NCI-H2107 (cell line): ENCODE results near the gene MYO1H.

ENCODE experiments used
- DNase-seq: peaks from one replicate; lab custom pipeline; 2025; lab: John Stamatoyannopoulos, UW

The MYO1H gene

GRCh38 chr12:109493090-109493489 lies 145.4 kb downstream of the MYO1H start:
- DNase-seq, result no peak

DNA sequence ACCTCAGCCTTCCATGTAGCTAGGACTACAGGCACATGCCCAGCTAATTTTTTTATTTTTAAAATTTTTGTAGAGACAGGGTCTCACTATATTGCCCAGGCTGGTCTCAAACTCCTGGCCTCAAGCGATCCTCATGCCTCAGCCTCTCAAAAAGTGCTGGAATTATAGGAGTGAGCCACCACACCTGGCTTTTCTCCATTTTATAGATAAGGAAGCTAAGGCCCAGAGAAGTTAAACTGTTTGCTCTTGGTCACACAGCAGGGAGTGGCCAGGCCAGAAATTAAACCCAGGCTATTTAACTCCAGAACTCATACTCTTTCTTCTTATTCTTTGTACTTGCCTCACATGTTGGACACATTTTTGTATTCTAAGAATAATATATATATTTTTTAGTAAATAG lies 146.2 kb downstream of the MYO1H start:
- DNase-seq, result no peak

GRCh38 chr12:109494348-109494881 lies 146.7 kb downstream of the MYO1H start:
- DNase-seq, result no peak

- DNase-seq, result no peak
These were observed 147.3 kb downstream of the MYO1H start for GRCh38 chr12:109495012-109495411.

- DNase-seq, result no peak
These were observed 148.6 kb downstream of the MYO1H start for GRCh38 chr12:109496306-109496705.

- no peak for DNase-seq
These were observed 150.0 kb downstream of the MYO1H start for GRCh38 chr12:109497675-109498074.
